ENCODE measurements around the gene UBL7.

Gene UBL7

GRCh38 chr15:74423431-74424257, 37.3 kb downstream of the UBL7 start:
- Histone ChIP-seq H3K27ac (ENCODE audit: insufficient read depth, low read depth, low read length, poor library complexity, severe bottlenecking) (no peak overlapping the region), H3K36me3 (ENCODE audit: control insufficient read depth, insufficient read depth, low read length) (no peaks in the 10 kb centered on the region), H3K4me1 (ENCODE audit: control insufficient read depth, insufficient read depth, low read length) (peaks cover 40% of the 10 kb centered on the region), H3K27me3 (ENCODE audit: control insufficient read depth, insufficient read depth, low read length, poor library complexity, severe bottlenecking) (no peaks in the 10 kb centered on the region), H3K9me3 (ENCODE audit: control insufficient read depth, low read length) (no peaks in the 10 kb centered on the region), H3K4me3 (ENCODE audit: insufficient read depth, low read depth, low read length) (no peak overlapping the region)
- 89 to 90% methylated on average over 10 of the region's 10 CpGs for WGBS, 2 experiments

- no peak overlapping the region for H3K27ac ChIP-seq (ENCODE audit: insufficient read depth, low read depth, low read length, poor library complexity, severe bottlenecking)
- peaks cover 38% of the 10 kb centered on the region for H3K4me1 ChIP-seq (ENCODE audit: control insufficient read depth, insufficient read depth, low read length)
- 45 to 60% methylated on average over 14 of the region's 14 CpGs for WGBS, 2 experiments
Measured at GRCh38 chr15:74422652-74423430, 38.1 kb downstream of the UBL7 start.

GRCh38 chr15:74422265-74422651, 38.7 kb downstream of the UBL7 start:
- Histone ChIP-seq H3K36me3 (ENCODE audit: control insufficient read depth, insufficient read depth, low read length) (no peaks in the 10 kb centered on the region), H3K27ac (ENCODE audit: insufficient read depth, low read depth, low read length, poor library complexity, severe bottlenecking) (no peak overlapping the region), H3K4me3 (ENCODE audit: insufficient read depth, low read depth, low read length) (no peak overlapping the region), H3K9me3 (ENCODE audit: control insufficient read depth, low read length) (no peaks in the 10 kb centered on the region), H3K4me1 (ENCODE audit: control insufficient read depth, insufficient read depth, low read length) (peaks cover 38% of the 10 kb centered on the region), H3K27me3 (ENCODE audit: control insufficient read depth, insufficient read depth, low read length, poor library complexity, severe bottlenecking) (no peaks in the 10 kb centered on the region)
- WGBS, 2 experiments: 79 to 84% methylated on average over 9 of the region's 9 CpGs

More at GRCh38 chr15:74422652-74423430, 38.1 kb downstream of the UBL7 start:
- Histone ChIP-seq H3K27me3 (ENCODE audit: control insufficient read depth, insufficient read depth, low read length, poor library complexity, severe bottlenecking) (no peaks in the 10 kb centered on the region), H3K9me3 (ENCODE audit: control insufficient read depth, low read length) (no peaks in the 10 kb centered on the region), H3K4me3 (ENCODE audit: insufficient read depth, low read depth, low read length) (no peak overlapping the region), H3K36me3 (ENCODE audit: control insufficient read depth, insufficient read depth, low read length) (no peaks in the 10 kb centered on the region)

GRCh38 chr15:74421302-74422245, 39.4 kb downstream of the UBL7 start:
- 62 to 65% methylated on average over 20 of the region's 20 CpGs for WGBS, 2 experiments
- H3K36me3 ChIP-seq (ENCODE audit: control insufficient read depth, insufficient read depth, low read length): no peaks in the 10 kb centered on the region
- H3K4me1 ChIP-seq (ENCODE audit: control insufficient read depth, insufficient read depth, low read length): peaks cover 38% of the 10 kb centered on the region
- H3K4me3 ChIP-seq (ENCODE audit: insufficient read depth, low read depth, low read length): no peak overlapping the region
- H3K9me3 ChIP-seq (ENCODE audit: control insufficient read depth, low read length): no peaks in the 10 kb centered on the region
- no peak overlapping the region for H3K27ac ChIP-seq (ENCODE audit: insufficient read depth, low read depth, low read length, poor library complexity, severe bottlenecking)
- no peaks in the 10 kb centered on the region for H3K27me3 ChIP-seq (ENCODE audit: control insufficient read depth, insufficient read depth, low read length, poor library complexity, severe bottlenecking)

GRCh38 chr15:74420193-74420905, 40.6 kb downstream of the UBL7 start:
- no peak overlapping the region for H3K27ac ChIP-seq (ENCODE audit: insufficient read depth, low read depth, low read length, poor library complexity, severe bottlenecking)
- no peaks in the 10 kb centered on the region for H3K9me3 ChIP-seq (ENCODE audit: control insufficient read depth, low read length)
- WGBS, 2 experiments: 90 to 93% methylated on average over 10 of the region's 10 CpGs
- no peaks in the 10 kb centered on the region for H3K27me3 ChIP-seq (ENCODE audit: control insufficient read depth, insufficient read depth, low read length, poor library complexity, severe bottlenecking)
- no peak overlapping the region for H3K4me3 ChIP-seq (ENCODE audit: insufficient read depth, low read depth, low read length)
- H3K4me1 ChIP-seq (ENCODE audit: control insufficient read depth, insufficient read depth, low read length): peaks cover 38% of the 10 kb centered on the region
- H3K36me3 ChIP-seq (ENCODE audit: control insufficient read depth, insufficient read depth, low read length): peaks cover 3% of the 10 kb centered on the region

GRCh38 chr15:74419432-74419831, 41.5 kb downstream of the UBL7 start:
- WGBS, 2 experiments: 93 to 96% methylated on average over 4 of the region's 4 CpGs
- Histone ChIP-seq H3K27ac (ENCODE audit: insufficient read depth, low read depth, low read length, poor library complexity, severe bottlenecking) (no peak overlapping the region), H3K4me3 (ENCODE audit: insufficient read depth, low read depth, low read length) (no peak overlapping the region), H3K27me3 (ENCODE audit: control insufficient read depth, insufficient read depth, low read length, poor library complexity, severe bottlenecking) (no peaks in the 10 kb centered on the region), H3K4me1 (ENCODE audit: control insufficient read depth, insufficient read depth, low read length) (peaks cover 38% of the 10 kb centered on the region), H3K9me3 (ENCODE audit: control insufficient read depth, low read length) (no peaks in the 10 kb centered on the region), H3K36me3 (ENCODE audit: control insufficient read depth, insufficient read depth, low read length) (peaks cover 9% of the 10 kb centered on the region)

- H3K27me3 ChIP-seq (ENCODE audit: control insufficient read depth, insufficient read depth, low read length, poor library complexity, severe bottlenecking): no peaks in the 10 kb centered on the region
- H3K27ac ChIP-seq (ENCODE audit: insufficient read depth, low read depth, low read length, poor library complexity, severe bottlenecking): no peak overlapping the region
- peaks cover 10% of the 10 kb centered on the region for H3K36me3 ChIP-seq (ENCODE audit: control insufficient read depth, insufficient read depth, low read length)
- 92 to 96% methylated on average over 16 of the region's 16 CpGs for whole genome bisulfite sequencing, 2 experiments
- H3K9me3 ChIP-seq (ENCODE audit: control insufficient read depth, low read length): no peaks in the 10 kb centered on the region
- peaks cover 37% of the 10 kb centered on the region for H3K4me1 ChIP-seq (ENCODE audit: control insufficient read depth, insufficient read depth, low read length)
- no peak overlapping the region for H3K4me3 ChIP-seq (ENCODE audit: insufficient read depth, low read depth, low read length)
Measured at GRCh38 chr15:74418575-74419338, 42.2 kb downstream of the UBL7 start.

- Histone ChIP-seq H3K27ac (ENCODE audit: insufficient read depth, low read depth, low read length, poor library complexity, severe bottlenecking) (no peak overlapping the region), H3K4me1 (ENCODE audit: control insufficient read depth, insufficient read depth, low read length) (peaks cover 26% of the 10 kb centered on the region)
Measured at GRCh38 chr15:74417670-74418069, 43.3 kb downstream of the UBL7 start.

GRCh38 chr15:74417225-74417624, 43.7 kb downstream of the UBL7 start:
- Histone ChIP-seq H3K4me3 (ENCODE audit: insufficient read depth, low read depth, low read length) (no peak overlapping the region), H3K4me1 (ENCODE audit: control insufficient read depth, insufficient read depth, low read length) (peaks cover 22% of the 10 kb centered on the region), H3K36me3 (ENCODE audit: control insufficient read depth, insufficient read depth, low read length) (peaks cover 10% of the 10 kb centered on the region), H3K27ac (ENCODE audit: insufficient read depth, low read depth, low read length, poor library complexity, severe bottlenecking) (no peak overlapping the region), H3K27me3 (ENCODE audit: control insufficient read depth, insufficient read depth, low read length, poor library complexity, severe bottlenecking) (no peaks in the 10 kb centered on the region), H3K9me3 (ENCODE audit: control insufficient read depth, low read length) (no peaks in the 10 kb centered on the region)
- WGBS, 2 experiments: 91% methylated on average over 13 of the region's 13 CpGs

More at GRCh38 chr15:74417670-74418069, 43.3 kb downstream of the UBL7 start:
- WGBS, 2 experiments: 95% methylated on average over 9 of the region's 9 CpGs
- H3K36me3 ChIP-seq (ENCODE audit: control insufficient read depth, insufficient read depth, low read length): peaks cover 10% of the 10 kb centered on the region
- no peak overlapping the region for H3K4me3 ChIP-seq (ENCODE audit: insufficient read depth, low read depth, low read length)
- H3K9me3 ChIP-seq (ENCODE audit: control insufficient read depth, low read length): no peaks in the 10 kb centered on the region
- H3K27me3 ChIP-seq (ENCODE audit: control insufficient read depth, insufficient read depth, low read length, poor library complexity, severe bottlenecking): no peaks in the 10 kb centered on the region
